ENCODE results near the gene MBNL2.
"Not testable (repeated sequence)": the region's sequence is repeated elsewhere in the genome, so short reads cannot be mapped to it uniquely, and the experiment has no call there.

MBNL2 gene

DNA sequence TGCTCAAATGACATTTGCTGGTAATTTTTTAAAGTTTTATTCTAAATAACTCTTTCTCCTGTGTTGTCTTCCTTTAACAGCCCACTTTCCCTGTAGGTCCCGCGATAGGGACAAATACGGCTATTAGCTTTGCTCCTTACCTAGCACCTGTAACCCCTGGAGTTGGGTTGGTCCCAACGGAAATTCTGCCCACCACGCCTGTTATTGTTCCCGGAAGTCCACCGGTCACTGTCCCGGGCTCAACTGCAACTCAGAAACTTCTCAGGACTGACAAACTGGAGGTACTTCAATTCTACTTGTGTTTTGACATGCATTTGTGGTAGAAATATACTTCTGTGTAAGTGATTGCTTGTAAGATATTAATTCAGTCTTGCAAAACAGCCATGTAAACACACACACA lies 120.8 kb downstream of the MBNL2 start:
- no peak for DNase-seq

GRCh38 chr13:97344265-97345175 lies 122.4 kb downstream of the MBNL2 start:
- DNase-seq: peak in 39 of 56 donors; percentile 5 to 79 (median 28)

DNA sequence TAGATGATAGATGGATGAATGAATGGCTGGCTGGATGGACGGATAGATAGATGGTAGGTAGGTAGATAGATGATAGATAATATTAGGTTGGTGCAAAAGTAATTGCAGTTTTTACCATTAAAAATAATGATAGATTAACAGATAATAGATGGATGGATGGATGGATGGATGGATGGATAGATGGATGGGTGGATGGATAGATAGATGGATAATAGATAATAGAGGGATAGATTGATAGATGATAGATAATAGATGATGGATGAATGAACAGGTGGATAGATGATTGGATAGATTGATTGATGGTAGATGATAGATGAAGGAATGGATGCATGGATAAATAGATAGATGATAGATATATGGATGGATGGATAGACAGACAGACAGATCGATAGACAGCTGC lies 124.0 kb downstream of the MBNL2 start:
- no peak for DNase-seq

GRCh38 chr13:97346561-97347254 lies 124.6 kb downstream of the MBNL2 start:
- DNase-seq: no peak

DNA sequence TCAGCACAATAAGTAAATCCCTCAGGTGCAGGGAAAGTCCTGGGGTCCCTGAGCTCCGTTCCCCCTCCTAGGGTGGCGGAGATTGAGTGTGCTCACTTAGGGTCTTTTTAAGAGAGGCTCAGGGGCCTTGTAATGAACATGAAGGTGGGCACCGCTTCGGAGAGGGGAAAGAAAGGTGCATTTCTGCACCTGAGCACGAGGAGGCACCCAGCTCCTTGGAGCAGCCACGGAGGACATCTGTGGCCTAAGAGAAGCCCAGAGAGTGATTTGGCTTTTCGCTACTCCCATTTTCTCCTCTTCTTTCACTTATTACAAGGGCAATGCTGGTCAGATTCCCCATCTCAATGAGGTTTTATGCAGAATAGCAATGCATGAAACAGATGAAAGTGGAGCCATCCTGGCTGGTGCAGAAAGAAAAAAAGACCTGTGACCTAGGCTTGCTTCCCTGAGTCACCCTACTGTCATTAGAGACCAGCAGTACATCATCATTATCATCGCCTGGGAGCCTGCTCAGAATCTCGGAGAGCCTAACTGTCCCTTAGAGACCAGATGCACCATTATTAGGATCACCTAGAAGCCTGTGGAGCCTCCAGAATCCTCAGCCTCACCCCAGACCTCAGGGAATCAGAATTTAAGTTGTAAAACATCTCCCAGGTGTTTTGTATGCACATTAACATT lies 125.3 kb downstream of the MBNL2 start:
- no peak for DNase-seq

- no peak for DNase-seq
Observed at GRCh38 chr13:97348569-97349100, 126.5 kb downstream of the MBNL2 start.

- not testable (repeated sequence) for DNase-seq
Observed at GRCh38 chr13:97352012-97352411, 129.9 kb downstream of the MBNL2 start.

DNA sequence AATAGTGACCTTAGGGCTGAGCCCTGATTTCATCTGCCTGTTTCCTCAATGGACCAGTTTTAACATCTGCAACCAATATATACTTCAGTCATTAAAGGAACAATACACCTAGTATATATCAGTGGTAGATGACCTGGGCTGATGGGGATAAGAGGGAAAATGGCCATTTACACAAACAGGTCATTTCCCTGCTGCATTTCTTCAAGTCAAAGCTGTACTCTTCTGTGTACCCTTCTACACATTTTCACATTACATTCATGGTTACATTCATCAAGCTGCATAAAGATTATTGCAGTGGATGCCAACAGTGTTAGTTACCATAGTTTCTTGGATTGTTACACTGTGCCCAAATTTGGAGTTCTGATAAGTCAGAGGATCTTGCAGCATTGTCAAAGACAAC lies 130.7 kb downstream of the MBNL2 start:
- no peak for DNase-seq

- DNase-seq: no peak
Observed at GRCh38 chr13:97353927-97354675, 132.0 kb downstream of the MBNL2 start.

- DNase-seq: no peak
Observed at GRCh38 chr13:97354808-97355207, 132.7 kb downstream of the MBNL2 start.

GRCh38 chr13:97356592-97356991 lies 134.5 kb downstream of the MBNL2 start:
- no peak for DNase-seq

DNA sequence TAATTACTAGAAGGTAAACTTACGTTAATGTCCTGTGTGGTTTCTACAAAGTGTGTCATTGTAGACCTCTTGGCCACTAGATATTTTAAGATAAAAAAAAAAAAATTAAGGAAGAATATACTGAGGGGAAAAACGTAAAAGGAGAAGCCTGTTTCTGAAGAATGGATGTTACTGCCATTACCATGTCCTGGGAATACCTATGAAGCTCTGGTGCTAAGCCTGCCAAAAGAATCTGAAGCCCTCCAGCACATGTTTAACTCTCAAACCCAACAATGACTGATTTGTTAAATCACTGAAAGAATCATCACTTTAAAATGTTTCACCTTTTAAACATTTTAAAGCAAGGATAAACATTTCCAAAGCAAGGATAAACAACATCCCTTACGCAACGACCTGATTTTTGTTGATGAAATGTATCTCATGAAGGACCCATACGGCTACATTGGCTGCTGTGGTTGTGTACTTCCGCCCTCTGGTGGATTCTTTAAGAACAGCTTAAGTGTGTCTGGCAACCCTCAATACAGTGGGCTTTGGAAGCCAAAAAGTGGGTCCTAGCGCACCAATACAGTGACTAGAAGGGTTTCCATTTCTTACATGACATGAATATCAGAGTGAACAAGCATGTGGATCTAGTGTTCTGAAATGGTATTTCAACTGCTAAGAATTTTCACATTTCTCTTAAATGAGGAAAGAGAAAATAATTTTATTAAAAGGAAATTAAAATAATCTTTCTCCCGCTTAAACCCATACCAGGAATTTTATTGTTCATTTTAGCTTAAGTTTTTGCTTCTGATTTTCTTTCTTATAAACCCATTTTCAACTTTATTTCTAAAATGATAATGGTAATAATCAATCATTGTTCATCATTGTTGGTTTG lies 137.3 kb downstream of the MBNL2 start:
- peak in 29 of 56 donors; percentile 5 to 81 (median 26) for DNase-seq

DNA sequence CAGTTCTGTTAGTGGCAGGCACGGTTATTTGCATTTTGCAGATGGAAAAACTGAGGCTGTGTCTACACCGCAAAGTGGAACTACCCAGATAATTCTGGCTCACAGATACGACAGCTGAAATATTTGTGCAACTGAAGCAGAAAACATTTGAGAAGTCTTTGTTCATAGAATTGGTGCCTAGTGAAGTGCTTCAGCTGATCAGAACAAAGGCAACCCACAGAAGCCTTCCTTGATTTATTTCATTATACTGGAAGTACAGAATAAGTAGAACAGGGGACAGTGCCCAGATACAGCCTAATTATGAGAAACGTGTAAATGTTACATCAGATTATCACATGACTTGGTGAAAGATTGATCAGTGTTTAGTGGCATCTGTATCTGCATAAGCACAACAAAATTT lies 138.5 kb downstream of the MBNL2 start:
- DNase-seq: no peak

GRCh38 chr13:97364031-97364430 lies 141.9 kb downstream of the MBNL2 start:
- DNase-seq: no peak

- DNase-seq: no peak
Observed at GRCh38 chr13:97364827-97365226, 142.7 kb downstream of the MBNL2 start.

DNA sequence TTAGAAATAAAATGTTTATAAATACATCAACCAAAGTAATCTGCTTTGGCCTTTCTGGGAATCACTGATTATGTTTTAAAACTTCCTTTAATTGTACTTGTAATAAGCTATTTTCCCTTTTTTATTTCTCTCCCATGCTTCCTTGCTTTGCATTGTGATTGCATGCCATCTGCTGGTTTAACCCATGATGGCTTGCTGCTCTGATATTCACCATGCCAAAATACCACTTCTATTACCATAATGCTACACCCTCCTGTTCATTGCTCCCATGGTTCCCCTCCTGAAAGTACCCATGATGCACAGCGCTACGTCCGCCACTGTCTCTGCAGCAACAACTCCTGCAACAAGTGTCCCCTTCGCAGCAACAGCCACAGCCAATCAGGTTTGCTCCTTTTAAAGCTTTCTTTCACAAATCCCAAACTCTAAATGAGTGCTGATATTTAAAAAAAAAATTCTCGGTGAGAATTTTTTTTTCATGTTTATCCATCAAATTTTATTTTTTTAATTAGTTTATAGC lies 144.1 kb downstream of the MBNL2 start:
- DNase-seq: no peak

GRCh38 chr13:97367016-97367822 lies 145.1 kb downstream of the MBNL2 start:
- DNase-seq: peak in 21 of 56 donors; percentile 10 to 63 (median 40)

GRCh38 chr13:97369261-97369893 lies 147.2 kb downstream of the MBNL2 start:
- DNase-seq: no peak
